Inflammatory macrophage treated with lipopolysaccharide for 1 hour (primary cell): Measurements from ENCODE around the gene TMEM143.
A peak's percentile ranks its signal among the peaks of the same experiment; 100 is the strongest.

ENCODE experiments used
- DNase-seq, 2 donors: peaks; one replicate each; pipeline ENCODE4 v3.0.0-alpha.2; 2020 to 2022

The TMEM143 gene

DNA sequence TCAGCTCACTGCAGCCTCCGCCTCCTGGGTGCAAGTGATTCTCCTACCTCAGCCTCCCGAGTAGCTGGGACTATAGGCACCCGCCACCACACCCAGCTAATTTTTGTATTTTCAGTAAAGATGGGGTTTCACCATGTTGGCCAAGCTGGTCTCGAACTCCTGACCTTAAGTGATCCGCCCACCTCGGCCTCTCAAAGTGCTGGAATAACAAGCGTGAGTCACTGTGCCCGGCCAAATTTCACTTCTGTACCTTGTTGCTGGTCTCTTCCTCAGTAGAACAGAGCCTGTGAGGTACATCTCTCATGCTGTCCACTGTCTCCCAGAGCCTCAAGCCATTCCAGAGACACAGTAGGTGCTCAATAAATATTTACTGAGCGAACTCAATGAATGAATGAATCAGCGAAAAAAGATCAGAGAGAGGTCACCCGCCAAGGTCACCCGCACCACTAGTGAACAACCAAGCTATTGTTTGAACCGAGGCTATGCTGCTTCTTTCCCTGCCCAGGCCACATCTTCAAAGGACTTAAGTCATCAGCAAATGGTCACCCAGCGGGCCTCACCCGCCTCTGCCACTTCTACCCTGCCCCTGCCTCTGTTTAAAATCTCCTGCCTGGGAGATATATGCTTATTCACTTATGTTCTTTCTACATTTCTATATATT is 9.3 kb downstream of the TMEM143 start:
- DNase-seq, result no peak

DNA sequence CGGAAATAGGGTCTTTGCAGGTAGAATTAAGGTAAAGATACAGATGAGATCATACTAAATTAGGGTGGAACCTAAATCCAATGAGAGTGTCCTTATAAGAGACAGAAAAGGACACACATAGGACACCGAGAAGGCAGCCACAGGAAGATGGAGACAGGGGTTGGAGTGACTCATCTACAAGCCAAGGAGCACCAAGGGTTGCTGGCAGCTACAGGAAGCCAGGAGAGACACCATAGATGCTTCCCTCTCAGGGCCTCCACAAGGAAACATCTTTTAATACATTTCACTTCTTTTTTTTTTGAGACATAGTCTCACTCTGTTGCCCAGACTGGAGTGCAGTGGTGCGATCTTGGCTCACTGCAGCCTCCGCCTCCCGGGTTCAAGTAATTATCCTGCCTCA is 10.1 kb downstream of the TMEM143 start:
- no peak for DNase-seq

DNA sequence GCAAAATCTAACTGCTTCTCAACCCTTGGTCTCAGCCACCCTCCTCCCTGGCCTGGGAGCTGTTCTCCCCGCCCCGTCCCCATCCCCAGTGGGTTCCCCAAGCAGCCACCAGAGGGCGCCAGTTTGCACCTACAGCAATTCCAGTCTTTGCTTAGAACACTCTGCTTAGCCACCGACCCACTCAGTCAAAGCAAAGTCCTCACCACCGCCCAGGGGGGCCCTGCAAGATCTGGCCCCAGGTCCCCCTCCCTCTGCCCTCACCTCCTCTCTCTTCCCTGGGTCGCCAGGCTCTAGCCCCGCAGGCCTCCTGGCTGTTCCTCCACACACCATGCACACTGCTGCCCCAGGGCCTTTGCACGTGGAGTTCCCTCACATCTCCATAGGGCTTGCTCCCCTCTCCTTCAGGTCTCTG is 12.4 kb downstream of the TMEM143 start:
- DNase-seq, result peak in 1 of 2 donors; percentile 93

DNA sequence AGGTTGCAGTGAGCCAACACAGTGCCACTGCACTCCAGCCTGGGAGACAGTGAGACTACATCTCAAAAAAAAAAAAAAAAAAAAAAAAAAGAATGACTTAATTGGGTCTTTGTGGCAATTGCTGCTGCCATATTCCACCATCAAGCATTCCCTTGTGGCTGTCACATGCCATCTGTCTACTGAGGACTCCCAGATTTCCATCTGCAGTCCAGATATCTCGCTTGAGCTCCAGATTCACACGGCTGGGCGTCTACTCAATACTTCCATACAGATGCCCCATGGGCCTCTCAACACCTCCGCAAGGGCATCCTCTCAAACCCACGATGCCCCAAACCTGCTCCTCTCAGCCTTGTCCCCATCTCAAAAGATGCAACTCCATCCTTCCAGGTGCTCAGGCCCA is 12.9 kb downstream of the TMEM143 start:
- DNase-seq, result no peak

DNA sequence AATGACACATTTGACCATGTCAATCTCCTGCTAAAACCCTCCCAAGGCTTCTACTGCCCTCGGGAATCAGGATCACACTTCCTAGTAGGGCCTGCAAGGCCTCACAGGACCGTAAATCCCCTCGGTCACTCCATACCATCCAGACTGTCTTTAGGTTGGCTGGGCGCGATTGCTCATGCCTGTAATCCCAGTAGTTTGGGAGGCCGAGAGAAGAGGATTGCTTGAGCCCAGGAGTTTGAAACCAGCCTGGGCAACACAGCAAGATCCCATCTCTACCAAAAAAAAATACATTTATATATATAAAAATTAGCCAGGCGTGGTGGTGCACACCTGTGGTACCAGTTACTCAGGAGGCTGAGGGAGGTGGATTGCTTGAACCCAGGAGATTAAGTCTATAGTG is 15.0 kb downstream of the TMEM143 start:
- DNase-seq, result no peak

DNA sequence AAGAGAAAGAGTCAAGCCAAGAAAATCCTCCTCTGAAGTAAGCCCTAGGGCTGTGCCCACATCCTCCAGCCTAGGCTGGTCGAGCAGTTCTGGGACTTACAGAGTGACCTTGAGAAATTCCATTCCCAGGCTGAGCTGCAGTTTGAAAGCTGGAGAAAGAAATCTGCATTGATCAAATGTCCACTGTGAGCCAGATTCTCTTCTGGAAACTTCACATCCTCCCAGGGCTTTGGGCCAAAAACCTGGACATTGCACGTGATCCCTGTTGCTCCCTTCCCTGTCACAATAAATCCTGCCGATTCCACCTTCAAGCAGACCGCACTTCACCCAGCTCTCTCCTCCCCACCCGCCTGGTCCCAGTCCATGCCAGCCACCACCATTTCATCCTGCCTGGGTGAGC is 15.7 kb downstream of the TMEM143 start:
- no peak for DNase-seq

DNA sequence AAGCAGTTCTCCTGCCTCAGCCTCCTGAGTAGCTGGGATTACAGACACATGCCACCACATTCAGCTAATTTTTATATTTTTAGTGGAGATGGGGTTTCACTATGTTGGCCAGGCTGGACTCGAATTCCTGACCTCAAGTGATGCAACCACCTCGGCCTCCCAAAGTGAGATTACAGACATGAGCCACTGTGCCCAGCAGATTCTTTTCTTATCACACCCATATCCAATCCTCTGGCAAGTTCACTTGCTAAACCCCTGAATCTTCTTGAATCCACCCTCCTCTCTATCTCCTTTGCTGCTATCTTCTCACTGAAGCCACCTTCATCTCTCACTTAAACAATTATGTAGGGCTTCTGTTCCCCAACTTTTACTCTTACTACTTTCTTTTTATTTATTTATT is 17.5 kb downstream of the TMEM143 start:
- no peak for DNase-seq

DNA sequence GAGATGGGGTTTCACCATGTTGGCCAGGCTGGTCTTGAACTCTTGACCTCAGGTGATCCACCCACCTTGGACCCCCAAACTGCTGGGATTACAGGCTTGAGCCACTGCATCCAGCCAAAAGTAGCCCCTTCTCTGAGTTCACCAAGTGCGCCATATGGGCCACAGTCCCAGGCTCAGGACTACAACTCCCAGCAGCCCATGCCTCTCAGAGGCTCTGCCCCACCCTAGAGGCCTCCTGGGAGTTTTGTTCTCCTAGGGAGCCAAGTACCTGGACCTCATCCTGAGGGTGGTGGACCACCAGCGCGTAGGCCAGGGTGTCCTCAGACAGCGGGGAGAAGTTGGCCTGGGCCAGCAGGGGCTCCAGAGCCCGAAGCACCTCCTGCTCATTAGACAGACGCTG is 18.8 kb downstream of the TMEM143 start:
- DNase-seq, result no peak

DNA sequence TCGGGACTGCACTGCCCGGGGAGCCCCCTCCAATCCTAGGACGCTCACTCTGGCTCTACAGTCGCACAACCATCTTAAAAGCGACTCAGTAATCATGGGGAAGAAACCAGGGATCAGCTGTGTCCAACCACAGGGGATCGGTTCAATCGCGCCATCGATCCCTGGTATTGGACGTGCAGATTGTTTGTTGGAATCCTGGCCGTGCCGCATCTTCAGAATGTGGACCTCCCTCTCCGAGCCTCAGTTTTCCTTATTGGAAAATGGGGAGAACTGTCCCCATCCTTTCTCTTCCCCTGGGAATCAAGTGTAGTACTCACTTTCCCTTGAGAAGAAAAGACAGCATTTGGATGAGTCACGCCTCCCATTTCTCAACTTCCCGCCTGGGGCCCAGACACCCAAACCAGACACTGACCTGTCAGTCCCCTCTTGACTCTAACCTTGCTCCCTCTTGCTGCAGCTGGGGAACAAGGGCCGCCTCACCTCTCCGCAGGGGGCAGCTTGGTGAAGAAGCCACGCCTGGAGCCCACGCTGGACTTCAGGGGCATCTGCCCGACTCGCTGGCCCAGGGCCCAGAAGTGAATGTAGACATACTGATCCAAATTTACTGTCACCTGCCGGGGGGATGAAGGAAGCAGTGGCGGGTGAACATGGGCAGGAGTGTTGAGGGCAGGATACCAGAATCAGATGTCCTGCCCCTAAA is 20.7 kb downstream of the TMEM143 start:
- DNase-seq, result no peak

DNA sequence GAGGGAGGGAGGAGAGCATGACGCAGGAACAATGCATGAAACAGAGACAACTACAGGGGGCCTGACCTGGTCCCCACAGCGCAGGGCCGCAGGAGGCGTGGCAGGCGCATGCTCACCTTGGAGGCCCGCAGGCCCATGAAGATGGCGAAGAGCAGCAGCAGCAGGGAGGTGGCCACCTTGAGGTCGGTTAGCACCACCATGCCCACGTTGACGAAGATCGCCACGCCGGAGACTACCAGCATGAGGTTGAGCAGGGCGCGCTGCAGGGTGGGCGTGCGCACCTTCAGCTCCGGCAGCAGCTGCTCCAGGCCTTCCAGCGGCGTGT is 21.4 kb downstream of the TMEM143 start:
- no peak for DNase-seq

DNA sequence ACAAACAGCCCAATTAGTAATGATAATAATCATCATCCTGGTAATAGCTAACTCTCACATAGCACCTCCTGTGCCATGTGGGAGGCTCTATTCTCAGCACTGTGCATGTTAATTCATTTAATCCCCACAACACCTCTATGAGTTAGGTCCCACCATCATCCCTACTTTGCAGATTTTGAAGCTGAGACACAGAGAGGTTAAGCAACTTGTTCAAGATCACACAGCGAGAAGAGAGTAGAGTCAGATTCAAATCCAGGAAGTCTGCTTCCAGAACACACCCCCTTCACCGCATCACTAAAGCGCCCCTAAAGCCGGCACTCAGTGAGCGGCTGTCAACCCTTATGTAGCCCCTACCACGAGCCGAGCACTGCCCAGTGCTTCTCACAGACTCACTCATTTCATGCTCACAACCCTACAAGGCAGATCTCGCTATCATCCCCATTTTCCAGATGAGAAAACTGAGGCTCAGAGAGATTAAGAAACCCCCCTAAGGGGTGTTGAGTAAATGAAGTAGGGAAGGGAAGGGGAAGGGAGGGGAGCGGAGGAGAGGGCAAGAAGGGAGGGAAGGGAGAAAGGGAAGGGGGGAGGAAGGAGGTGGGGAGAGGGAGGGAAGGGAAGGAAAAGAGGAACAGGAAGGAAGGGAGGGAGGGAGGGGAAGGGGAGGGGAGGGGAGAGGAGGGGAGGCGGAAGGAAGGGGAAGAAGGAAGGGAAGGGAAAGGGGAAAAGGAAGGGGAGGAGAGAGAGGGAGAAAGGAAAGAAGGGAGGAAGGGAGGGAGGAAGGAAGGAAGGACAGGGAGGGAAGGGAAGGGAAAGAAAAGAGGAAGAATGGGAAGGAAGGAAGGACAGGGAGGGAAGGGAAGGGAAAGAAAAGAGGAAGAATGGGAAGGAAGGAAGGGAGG is 22.0 kb downstream of the TMEM143 start:
- no peak for DNase-seq

DNA sequence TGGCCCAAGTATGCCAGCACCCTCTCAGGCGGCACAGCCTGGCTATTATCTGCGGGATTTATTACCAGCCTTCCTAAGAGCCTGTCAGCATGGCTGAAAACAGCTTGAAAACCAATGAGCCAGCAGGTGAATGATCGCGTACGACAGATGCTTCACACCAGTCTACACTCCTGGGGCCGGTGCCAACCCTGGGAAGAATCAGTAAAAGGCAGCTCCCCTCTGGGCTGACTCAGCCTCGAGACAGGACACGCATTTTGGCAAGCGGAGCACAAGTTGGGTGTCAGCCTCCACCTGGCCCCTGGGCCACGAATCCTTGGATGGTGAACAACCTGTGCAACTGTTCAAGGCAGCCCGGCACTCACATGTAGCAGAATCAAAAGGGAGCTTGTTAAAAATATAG is 22.7 kb downstream of the TMEM143 start:
- no peak for DNase-seq

DNA sequence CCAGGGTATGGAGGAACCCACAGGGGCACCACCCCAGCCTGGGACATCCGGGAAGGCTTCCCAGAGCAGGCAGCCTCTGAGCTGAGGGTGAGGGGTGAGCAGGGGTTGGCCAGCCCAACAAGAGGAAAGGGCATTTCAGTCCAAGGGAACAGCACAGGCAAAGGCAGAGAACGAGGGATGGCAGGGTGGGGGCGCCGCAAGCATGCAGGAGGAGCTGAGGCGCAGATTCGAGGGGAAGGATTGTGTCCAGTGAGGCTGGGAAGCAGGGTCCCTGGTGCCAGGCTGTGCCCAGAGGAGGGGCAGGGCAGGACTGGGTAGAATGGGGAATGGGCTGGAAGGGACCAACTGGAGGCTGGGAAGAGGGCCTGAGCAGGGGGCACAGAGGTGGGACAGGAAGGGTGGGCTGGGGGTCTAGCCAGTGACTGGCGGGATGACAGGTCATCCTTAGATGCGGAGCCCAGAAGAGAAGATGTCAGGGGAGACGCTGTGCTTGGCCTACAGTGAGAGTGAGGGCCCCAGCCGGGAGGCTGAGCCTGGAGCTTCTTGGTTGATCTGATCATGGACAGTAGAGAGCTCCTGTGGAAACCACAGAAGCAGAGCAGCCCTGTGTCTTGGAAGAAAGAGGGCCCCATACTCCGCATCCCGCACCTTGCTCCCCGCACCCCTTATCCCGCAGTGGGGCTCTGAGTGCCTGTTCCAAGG is 24.8 kb downstream of the TMEM143 start:
- DNase-seq, result no peak

DNA sequence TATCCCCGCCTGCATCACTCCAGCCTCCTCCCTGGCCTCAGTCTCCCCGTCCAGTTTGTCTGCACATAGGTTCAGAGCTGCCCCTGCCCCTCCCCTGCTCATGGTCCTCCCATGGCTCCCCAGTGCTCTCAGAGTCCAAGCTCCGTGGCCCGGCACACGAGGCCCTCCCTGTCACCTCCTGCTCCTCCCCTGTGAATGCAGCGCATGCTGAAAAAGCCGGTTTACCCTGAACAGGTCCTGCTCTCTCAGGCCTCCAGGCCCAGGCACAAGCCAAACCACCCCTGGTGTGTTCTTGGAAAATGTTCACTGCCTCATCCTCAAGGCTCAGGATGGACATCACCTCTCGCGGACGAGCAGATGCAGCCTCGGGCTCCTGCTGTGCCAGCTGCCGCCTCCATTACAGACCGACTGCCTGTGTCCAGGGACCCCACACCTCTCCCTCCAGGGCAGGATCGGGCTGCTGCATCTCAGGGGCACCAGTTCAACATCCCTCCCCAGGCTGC is 25.4 kb downstream of the TMEM143 start:
- no peak for DNase-seq

DNA sequence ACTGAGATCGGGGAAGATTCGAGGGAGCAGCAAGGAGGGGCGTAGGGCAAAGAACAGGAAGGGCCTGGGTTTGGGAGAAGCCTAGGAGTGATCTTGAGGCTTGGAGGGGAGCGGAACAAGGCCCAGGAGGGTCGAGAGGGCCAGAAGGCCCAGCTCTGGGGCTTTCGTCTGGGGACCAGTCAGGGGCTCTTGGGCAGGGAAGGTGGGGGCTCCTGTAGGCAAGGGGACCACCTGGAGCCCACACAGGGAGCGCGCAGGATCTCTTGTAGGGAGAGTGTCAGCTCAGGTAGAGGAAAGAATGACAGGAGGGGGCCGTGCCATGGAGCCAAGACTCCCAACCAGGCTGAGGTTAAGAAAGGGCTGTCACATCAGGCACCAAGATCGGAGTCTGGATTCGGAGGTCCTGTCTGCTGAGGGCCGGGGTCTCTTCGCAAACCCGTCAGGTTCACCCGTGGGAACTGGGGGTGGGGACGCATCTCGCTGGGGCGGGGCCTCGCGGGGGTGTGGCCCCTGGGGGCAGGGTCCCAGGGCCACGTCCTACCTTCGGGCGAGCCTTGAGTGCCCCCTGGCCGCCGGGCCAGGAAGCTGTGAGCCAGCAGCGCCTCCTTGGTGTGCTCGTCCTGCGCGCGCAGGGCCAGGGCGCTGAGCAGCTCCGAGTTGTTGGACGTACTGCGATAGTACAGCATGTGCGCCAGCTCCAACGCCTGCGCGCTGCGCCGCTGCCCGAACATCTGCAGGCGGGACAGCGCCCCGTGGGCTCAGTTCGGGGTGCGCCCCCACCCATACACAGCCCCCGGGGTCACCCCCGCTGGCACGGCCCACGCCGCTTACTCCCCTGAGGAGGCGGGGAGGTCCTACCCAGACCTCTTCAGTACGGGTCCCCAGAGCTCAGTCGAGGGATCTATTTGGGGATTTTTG is 30.0 kb downstream of the TMEM143 start:
- DNase-seq, result peak; percentile 88 to 92

DNA sequence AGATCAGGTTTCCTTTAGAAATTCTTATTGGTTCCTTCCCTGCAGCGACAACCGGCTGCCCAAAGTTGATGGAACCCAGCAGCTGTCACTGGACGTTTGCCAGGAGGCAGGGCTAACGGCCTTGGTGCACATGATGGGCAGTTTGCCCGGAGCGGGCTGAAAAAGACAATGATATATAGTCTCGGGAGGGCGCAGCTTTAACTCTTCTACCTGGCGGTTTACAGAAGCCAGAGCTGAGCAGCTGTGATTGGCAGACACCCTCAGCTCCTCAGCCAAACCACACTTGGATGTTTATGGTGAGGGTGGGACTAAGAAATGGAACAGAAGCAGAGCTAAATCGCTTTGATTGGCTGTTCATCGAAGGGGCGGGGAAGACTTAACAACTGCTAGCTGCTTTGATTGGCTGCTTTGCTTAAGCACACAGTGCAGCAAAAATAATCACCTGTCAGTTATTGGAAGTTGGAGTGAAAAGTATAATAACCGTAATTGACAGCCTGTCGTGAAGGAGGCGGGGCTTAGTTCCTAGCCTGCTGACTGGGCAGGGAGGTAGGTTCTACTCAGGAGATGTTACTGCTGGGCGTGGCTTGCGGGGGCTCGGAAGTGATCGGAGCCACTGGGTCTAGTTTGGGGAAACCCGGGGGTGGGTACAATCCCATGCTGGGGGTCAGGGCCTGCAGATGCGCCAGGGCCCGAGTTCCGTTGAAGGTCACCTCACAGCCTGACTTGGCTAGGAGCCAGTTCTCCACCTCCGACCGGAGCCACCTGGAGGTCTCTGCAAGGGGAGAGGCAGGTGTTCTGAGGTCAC is 30.9 kb downstream of the TMEM143 start:
- DNase-seq, result peak; percentile 90 to 98

DNA sequence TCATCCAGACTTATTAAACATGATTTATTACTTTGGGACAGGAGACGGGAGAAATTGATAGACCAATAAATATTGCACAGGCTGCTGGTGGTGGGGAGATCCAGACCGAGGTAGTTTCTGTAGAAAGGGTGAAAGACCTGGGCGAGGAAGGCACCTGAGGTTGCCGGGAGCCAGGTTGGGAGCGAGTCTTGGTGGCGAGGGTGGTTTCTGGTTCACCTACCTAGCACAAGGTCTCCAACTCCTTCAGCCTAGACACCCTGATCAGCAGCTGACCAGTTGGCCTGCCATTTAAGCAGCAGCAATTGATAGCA is 31.4 kb downstream of the TMEM143 start:
- no peak for DNase-seq

DNA sequence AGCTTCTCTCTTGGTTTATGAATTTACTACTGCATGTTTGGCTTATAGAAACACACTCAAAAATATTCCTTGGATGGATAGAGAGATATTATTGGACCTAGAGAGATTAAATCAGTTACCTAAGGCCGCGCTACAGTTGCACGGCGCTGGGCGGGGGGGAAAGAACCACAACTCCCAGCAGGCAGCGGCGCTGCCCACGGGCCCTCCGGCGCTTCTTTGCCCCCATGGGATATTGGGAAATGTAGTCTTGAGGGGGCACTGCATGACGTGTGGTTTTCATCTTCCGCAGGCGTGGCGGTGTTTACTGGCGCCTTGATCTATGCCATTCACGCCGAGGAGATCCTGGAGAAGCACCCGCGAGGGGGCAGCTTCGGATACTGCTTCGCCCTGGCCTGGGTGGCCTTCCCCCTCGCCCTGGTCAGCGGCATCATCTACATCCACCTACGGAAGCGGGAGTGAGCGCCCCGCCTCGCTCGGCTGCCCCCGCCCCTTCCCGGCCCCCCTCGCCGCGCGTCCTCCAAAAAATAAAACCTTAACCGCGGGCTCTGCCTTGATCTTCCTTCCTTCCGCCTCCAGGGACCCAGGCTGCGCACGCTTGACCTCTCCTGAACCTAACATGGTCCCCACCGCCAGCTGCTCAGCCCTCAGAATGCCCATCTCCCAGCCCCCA is 33.6 kb downstream of the TMEM143 start:
- peak; percentile 62 to 79 for DNase-seq

DNA sequence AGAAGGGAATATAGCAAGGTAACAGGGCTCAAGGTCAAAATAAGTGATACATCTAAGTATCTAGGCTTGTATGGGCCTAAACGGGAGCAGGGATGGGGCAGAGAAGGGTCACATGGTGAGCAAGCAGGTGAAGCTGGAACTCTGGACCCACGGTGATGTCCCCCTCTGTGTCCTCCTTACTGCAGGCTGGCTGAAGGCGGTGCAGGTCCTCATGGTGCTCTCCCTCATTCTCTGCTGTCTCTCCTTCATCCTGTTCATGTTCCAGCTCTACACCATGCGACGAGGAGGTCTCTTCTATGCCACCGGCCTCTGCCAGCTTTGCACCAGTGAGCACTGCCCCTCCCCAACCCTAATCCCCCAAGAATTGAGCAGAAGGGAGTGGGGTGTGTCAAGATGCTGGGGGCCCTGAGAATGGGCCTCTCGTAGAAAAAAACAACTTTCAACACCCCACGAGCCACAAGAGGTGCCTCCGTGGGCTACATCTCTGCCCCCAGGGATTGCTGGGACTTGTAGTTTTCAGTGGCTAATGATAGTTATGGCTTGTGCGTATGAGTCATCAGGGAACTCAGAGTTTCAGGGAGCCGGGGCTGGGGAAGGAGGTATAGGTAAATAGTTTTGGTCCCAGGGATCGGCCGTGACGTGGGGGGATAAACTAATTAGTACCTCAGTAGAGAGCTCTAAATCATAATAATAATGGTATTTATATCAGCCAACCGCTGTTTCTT is 34.4 kb downstream of the TMEM143 start:
- DNase-seq, result peak; percentile 63 to 70
